ENCODE data around the gene ABHD18. TPM values are rescaled to one million over a fixed set of nuclear protein-coding genes. Genes with fewer than 3 reads are reported as not detected.
"Not testable (repeated sequence)": the region's sequence is repeated elsewhere in the genome, so short reads cannot be mapped to it uniquely, and the experiment has no call there.

The ABHD18 gene
- polyA plus RNA-seq, 1 of the 3 experiments (the other 2 are of a cell fraction) = 2.0 TPM

DNA sequence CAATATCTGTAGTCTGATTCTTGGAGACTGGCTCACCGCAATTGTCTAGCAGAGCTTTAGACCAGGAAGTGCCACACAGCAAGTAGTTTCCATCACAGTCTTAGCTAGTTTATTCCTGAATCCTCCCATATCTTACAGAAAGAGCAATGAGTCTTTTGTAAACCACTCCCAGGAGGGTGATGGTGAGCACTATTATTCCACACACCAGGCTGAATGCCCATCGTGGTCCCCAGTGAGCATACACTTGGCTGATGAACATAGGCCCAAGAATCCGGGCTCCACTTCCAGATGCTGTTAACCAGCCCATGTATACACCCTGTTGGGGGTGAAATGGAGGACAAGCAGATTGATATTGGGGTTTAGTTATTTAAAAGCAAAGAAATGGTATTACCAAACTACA, 44.7 kb upstream of the ABHD18 start (continued):
- TF ChIP-seq, protein P1, sequence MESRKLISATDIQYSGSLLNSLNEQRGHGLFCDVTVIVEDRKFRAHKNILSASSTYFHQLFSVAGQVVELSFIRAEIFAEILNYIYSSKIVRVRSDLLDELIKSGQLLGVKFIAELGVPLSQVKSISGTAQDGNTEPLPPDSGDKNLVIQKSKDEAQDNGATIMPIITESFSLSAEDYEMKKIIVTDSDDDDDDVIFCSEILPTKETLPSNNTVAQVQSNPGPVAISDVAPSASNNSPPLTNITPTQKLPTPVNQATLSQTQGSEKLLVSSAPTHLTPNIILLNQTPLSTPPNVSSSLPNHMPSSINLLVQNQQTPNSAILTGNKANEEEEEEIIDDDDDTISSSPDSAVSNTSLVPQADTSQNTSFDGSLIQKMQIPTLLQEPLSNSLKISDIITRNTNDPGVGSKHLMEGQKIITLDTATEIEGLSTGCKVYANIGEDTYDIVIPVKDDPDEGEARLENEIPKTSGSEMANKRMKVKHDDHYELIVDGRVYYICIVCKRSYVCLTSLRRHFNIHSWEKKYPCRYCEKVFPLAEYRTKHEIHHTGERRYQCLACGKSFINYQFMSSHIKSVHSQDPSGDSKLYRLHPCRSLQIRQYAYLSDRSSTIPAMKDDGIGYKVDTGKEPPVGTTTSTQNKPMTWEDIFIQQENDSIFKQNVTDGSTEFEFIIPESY (IDR thresholded peaks at IDR 0.05; ENCODE audit: borderline replicate concordance, low read depth) = no peak
- TF ChIP-seq YY1 (IDR thresholded peaks at IDR 0.05; ENCODE audit: low read depth) = no peak

GRCh38 chr4:127922226-127922625, 43.0 kb upstream of the ABHD18 start:
- H3K79me2 ChIP-seq (ENCODE audit: insufficient read depth) = no peaks in the 10 kb centered on the region
- no peaks in the 10 kb centered on the region for H3K9me2 ChIP-seq
- H2AFZ ChIP-seq (ENCODE audit: low read depth) = no peak overlapping the region
- peaks cover 14% of the 10 kb centered on the region for H3F3A ChIP-seq (replicated peaks; ENCODE audit: insufficient read depth)
- H3K9ac ChIP-seq = no peak overlapping the region
- DNase-seq = no peak
- H4K20me1 ChIP-seq (ENCODE audit: insufficient read depth) = no peaks in the 10 kb centered on the region
- H3K4me1 ChIP-seq (ENCODE audit: control insufficient read depth in 1 of 2, insufficient read depth in 2 of 2, low read depth in 1 of 2, low read length in 1 of 2) = no peaks in the 10 kb centered on the region
- no peak overlapping the region for H3K27ac ChIP-seq (ENCODE audit: low read depth in 2 of 2, low read length in 1 of 2)
- peaks cover 35 to 55% of the 10 kb centered on the region in 2 experiments for H3K36me3 ChIP-seq (replicated peaks in 1 of 2; ENCODE audit: control insufficient read depth in 1 of 2, insufficient read depth in 2 of 2, low read length in 1 of 2)
- 83% methylated on average over 2 of the region's 2 CpGs for WGBS (ENCODE audit: low lambda C conversion rate)
- H3K4me3 ChIP-seq (ENCODE audit: low read depth in 2 of 2, low read length in 1 of 2) = no peak overlapping the region
- no peaks in the 10 kb centered on the region for H3K27me3 ChIP-seq (ENCODE audit: insufficient read depth)
- no peaks in the 10 kb centered on the region for H3K9me3 ChIP-seq
- POLR2A ChIA-PET = interaction anchor here (0.6 kb wide), 1 partner anchor 492 kb away, joined by 4 read pairs; no protein-coding TSS in a partner anchor
- H3K4me2 ChIP-seq = no peak overlapping the region
- CTCF ChIA-PET = no interaction called here
- TF ChIP-seq IRF3 (IDR thresholded peaks at IDR 0.05; ENCODE audit: low read depth, low read length) (no peak), EZH2phosphoT487 (IDR thresholded peaks at IDR 0.05; ENCODE audit: borderline replicate concordance, low read depth) (no peak), TEAD4 (IDR thresholded peaks at IDR 0.05; ENCODE audit: borderline replicate concordance, insufficient read depth) (no peak), RFX5 (IDR thresholded peaks at IDR 0.05; ENCODE audit: low read length) (no peak), TCF12 (IDR thresholded peaks at IDR 0.05) (no peak), EP300 (IDR thresholded peaks at IDR 0.05; ENCODE audit: borderline replicate concordance in 1 of 2, low read depth in 1 of 2, low read length in 1 of 2) (no peak), NFIC (IDR thresholded peaks at IDR 0.05; ENCODE audit: borderline replicate concordance) (no peak)
- TF ChIP-seq, protein P2, sequence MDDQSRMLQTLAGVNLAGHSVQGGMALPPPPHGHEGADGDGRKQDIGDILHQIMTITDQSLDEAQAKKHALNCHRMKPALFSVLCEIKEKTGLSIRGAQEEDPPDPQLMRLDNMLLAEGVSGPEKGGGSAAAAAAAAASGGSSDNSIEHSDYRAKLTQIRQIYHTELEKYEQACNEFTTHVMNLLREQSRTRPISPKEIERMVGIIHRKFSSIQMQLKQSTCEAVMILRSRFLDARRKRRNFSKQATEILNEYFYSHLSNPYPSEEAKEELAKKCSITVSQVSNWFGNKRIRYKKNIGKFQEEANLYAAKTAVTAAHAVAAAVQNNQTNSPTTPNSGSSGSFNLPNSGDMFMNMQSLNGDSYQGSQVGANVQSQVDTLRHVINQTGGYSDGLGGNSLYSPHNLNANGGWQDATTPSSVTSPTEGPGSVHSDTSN (IDR thresholded peaks at IDR 0.05) = no peak
- TF ChIP-seq, protein P3, sequence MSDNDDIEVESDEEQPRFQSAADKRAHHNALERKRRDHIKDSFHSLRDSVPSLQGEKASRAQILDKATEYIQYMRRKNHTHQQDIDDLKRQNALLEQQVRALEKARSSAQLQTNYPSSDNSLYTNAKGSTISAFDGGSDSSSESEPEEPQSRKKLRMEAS (IDR thresholded peaks at IDR 0.05; ENCODE audit: low read depth) = no peak

DNA sequence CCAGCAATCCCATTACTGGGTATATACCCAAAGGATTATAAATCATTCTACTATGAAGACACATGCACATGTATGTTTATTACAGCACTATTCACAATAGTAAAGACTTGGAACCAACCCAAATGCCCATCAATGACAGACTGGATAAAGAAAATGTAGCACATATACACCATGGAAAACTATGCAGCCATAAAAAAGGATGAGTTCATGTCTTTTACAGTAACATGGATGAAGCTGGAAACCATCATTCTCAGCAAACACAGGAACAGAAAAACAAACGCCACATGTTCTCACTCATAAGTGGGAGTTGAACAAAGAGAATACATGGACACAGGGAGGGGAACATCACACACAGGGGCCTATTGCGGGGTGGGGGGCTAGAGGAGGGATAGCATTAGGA, 39.5 kb upstream of the ABHD18 start:
- POLR2A ChIA-PET; H2AFZ ChIP-seq (ENCODE audit: low read depth); DNase-seq; CTCF ChIA-PET; H4K20me1 ChIP-seq (ENCODE audit: insufficient read depth); H3K9me2 ChIP-seq; H3K4me2 ChIP-seq; H3K9me3 ChIP-seq; H3K4me3 ChIP-seq (ENCODE audit: low read depth in 2 of 2, low read length in 1 of 2); H3F3A ChIP-seq (replicated peaks; ENCODE audit: insufficient read depth); H3K27me3 ChIP-seq (ENCODE audit: insufficient read depth); H3K79me2 ChIP-seq (ENCODE audit: insufficient read depth); H3K4me1 ChIP-seq (ENCODE audit: control insufficient read depth in 1 of 2, insufficient read depth in 2 of 2, low read depth in 1 of 2, low read length in 1 of 2); H3K9ac ChIP-seq; H3K27ac ChIP-seq (ENCODE audit: low read depth in 2 of 2, low read length in 1 of 2): not testable (repeated sequence)
- H3K36me3 ChIP-seq (replicated peaks in 1 of 2; ENCODE audit: control insufficient read depth in 1 of 2, insufficient read depth in 2 of 2, low read length in 1 of 2) = peaks cover 11 to 44% of the 10 kb centered on the region in 2 experiments
- WGBS (ENCODE audit: low lambda C conversion rate) = 92% methylated on average over 2 of the region's 2 CpGs
